Right lobe of liver (tissue), 6 donors: ENCODE measurements around the gene TXLNA. TPM values are rescaled to one million over a fixed set of nuclear protein-coding genes. Genes with fewer than 3 reads are reported as not detected.

ENCODE experiments used
- ATAC-seq, 4 donors: fragments of 200-7000 bp; cut with Tn5 transposase; one replicate each; pipeline ENCODE4 v1.9.1; 2020; ENCODE audit warnings: mild to moderate bottlenecking in 4 of 4, moderate library complexity in 4 of 4
- DNase-seq, 3 donors: peaks; one replicate each; pipeline ENCODE4 v3.0.0-alpha.2; 2020
- H3K27ac ChIP-seq, 3 donors: fragments of 200-600 bp; one replicate each; pipeline ENCODE4 v1.8.0; 2022
- H3K27me3 ChIP-seq, 2 donors: fragments of 200-600 bp; one replicate each; pipeline ENCODE4 v1.8.0; 2022
- H3K36me3 ChIP-seq, 4 donors: fragments of 200-600 bp; sonication (generic) in 1 of 4; one replicate each; pipeline versions ENCODE4 v1.5.1 to v1.8.0; 2017 to 2022; ENCODE audit warnings: control low read depth in 1 of 4
- H3K4me1 ChIP-seq, 4 donors: fragments of 200-600 bp; sonication (generic) in 1 of 4; one replicate each; pipeline versions ENCODE4 v1.5.1 to v1.8.0; 2017 to 2022; ENCODE audit warnings: control low read depth in 1 of 4
- H3K4me3 ChIP-seq, 3 donors: fragments of 200-600 bp; one replicate each; pipeline ENCODE4 v1.8.0; 2022
- H3K9me3 ChIP-seq, 4 donors: fragments of 200-600 bp; sonication (generic) in 1 of 4; one replicate each; pipeline versions ENCODE4 v1.5.1 to v1.8.0; 2017 to 2022; ENCODE audit warnings: control low read depth in 1 of 4
- CTCF ChIP-seq, 4 donors: fragments of 200-600 bp in 3 of 4; fragments of 450-650 bp in 1 of 4; IDR thresholded peaks; one replicate each; pipeline versions ENCODE4 v1.5.1 to v1.8.0; 2016 to 2022; ENCODE audit warnings: antibody characterized with exemption in 4 of 4, mild to moderate bottlenecking in 2 of 4
- POLR2A ChIP-seq: fragments of 450-650 bp; IDR thresholded peaks from one replicate; pipeline ENCODE4 v1.6.1; 2017; ENCODE audit warnings: antibody characterized with exemption, mild to moderate bottlenecking
- WGBS: methylation state at CpG from one replicate; pipeline ENCODE4 v1.1.6; 2018; ENCODE audit warnings: low coverage, low lambda C conversion rate; ENCODE audit not compliant: insufficient coverage; ENCODE audit errors: missing lambda C conversion rate; 5-methylcytosine and 5-hydroxymethylcytosine counted together
- intact Hi-C, 2 donors: fragments of 100-400 bp; cut with DNase I; formaldehyde crosslinking; loops; one replicate each; pipeline versions ENCODE4 v1.11.2 to v1.14.1; 2022
- total RNA-seq, 6 experiments: library from RNA; depleted of rRNA in 2 of 6; stranded (reverse); fragments of >200 nt in 2 of 6; fragmentation: NEBNext Ultra II Directional in 3 of 6; extraction: Animal tissue kit (Norgen Biotek cat#: 25700) in 3 of 6; gene quantifications; one replicate each; pipeline versions ENCODE4 v1.1.0 to v1.2.4, GENCODE V29; 2016 to 2023
- donor health status: DM: no; HTN: yes; CAD: no.
- donor health status: DM: no; HTN: no; CAD: no.
- donor health status: DM: no; HTN: no; CAD: no.
- donor health status: DM: no; HTN: yes; CAD: no.
- donor health status: DM: no; HTN: yes; CAD: no.

Gene TXLNA
- total RNA-seq, 6 experiments from 2014 or later = 26.0 to 39.6 (median 33.5) TPM

GRCh38 chr1:32181065-32181464, 1.6 kb downstream of the TXLNA start:
- Histone ChIP-seq H3K4me3 (peak overlapping the region in 2 of 3 donors; percentile 49 to 84), H3K27ac (peak overlapping the region in 1 of 3 donors; percentile 80), H3K4me1 (peaks cover 0 to 46% (median 19%) of the 10 kb centered on the region in 4 donors), H3K9me3 (no peaks in the 10 kb centered on the region), H3K27me3 (no peaks in the 10 kb centered on the region), H3K36me3 (peaks cover 0 to 29% (median 13%) of the 10 kb centered on the region in 4 donors)
- no peak for TF ChIP-seq POLR2A
- no peak for TF ChIP-seq CTCF (IDR thresholded peaks at IDR 0.05)
- intact Hi-C loops = no loop called here
- no peak for DNase-seq
- WGBS = 86% methylated on average over 6 of the region's 9 CpGs
- ATAC-seq = no peak

GRCh38 chr1:32181563-32181962, 2.1 kb downstream of the TXLNA start:
- Histone ChIP-seq H3K27ac (no peak overlapping the region), H3K4me1 (peaks cover 0 to 44% (median 19%) of the 10 kb centered on the region in 4 donors), H3K4me3 (no peak overlapping the region), H3K9me3 (no peaks in the 10 kb centered on the region), H3K27me3 (no peaks in the 10 kb centered on the region), H3K36me3 (peaks cover 0 to 34% (median 14%) of the 10 kb centered on the region in 4 donors)
- TF ChIP-seq CTCF (IDR thresholded peaks at IDR 0.05) = no peak
- no peak for TF ChIP-seq POLR2A
- intact Hi-C loops = no loop called here
- ATAC-seq (no peak), DNase-seq (no peak)
- WGBS = 93% methylated on average over 2 of the region's 5 CpGs

- no peak for DNase-seq
- H3K4me1 ChIP-seq = peaks cover 0 to 39% (median 17%) of the 10 kb centered on the region in 4 donors
- peaks cover 0 to 35% (median 17%) of the 10 kb centered on the region in 4 donors for H3K36me3 ChIP-seq
- intact Hi-C loops = no loop called here
- H3K27ac ChIP-seq = no peak overlapping the region
- WGBS = 88% methylated on average over 6 of the region's 6 CpGs
- no peak overlapping the region for H3K4me3 ChIP-seq
- ATAC-seq = no peak
- TF ChIP-seq CTCF (IDR thresholded peaks at IDR 0.05) = no peak
- no peak for TF ChIP-seq POLR2A
- H3K9me3 ChIP-seq = no peaks in the 10 kb centered on the region
- H3K27me3 ChIP-seq = no peaks in the 10 kb centered on the region
Measured at GRCh38 chr1:32182060-32182459, 2.6 kb downstream of the TXLNA start.

GRCh38 chr1:32184650-32185049, 5.2 kb downstream of the TXLNA start:
- TF ChIP-seq CTCF (IDR thresholded peaks at IDR 0.05) (no peak), POLR2A (no peak)
- H3K27ac ChIP-seq = no peak overlapping the region
- intact Hi-C loops = no loop called here
- H3K4me3 ChIP-seq = no peak overlapping the region
- H3K9me3 ChIP-seq = no peaks in the 10 kb centered on the region
- no peaks in the 10 kb centered on the region for H3K27me3 ChIP-seq
- peaks cover 0 to 17% (median 6%) of the 10 kb centered on the region in 4 donors for H3K4me1 ChIP-seq
- no peak for ATAC-seq
- no peak for DNase-seq
- H3K36me3 ChIP-seq = peaks cover 8 to 61% (median 34%) of the 10 kb centered on the region in 4 donors

GRCh38 chr1:32186077-32186476, 6.6 kb downstream of the TXLNA start:
- Histone ChIP-seq H3K9me3 (no peaks in the 10 kb centered on the region), H3K4me1 (peaks cover 0 to 9% (median 3%) of the 10 kb centered on the region in 4 donors), H3K27ac (no peak overlapping the region), H3K36me3 (peaks cover 17 to 75% (median 45%) of the 10 kb centered on the region in 4 donors), H3K27me3 (no peaks in the 10 kb centered on the region), H3K4me3 (no peak overlapping the region)
- DNase-seq (no peak), ATAC-seq (no peak)
- TF ChIP-seq POLR2A (no peak), CTCF (IDR thresholded peaks at IDR 0.05) (no peak)
- intact Hi-C loops = no loop called here
- 95% methylated on average over 2 of the region's 2 CpGs for WGBS
